ENCODE data around the gene PKNOX2.

- TF ChIP-seq POLR2A (IDR thresholded peaks at IDR 0.05; ENCODE audit: low read length) = no peak
- no peak for TF ChIP-seq GATA1 (IDR thresholded peaks at IDR 0.05; ENCODE audit: low read depth, low read length)
These were observed 1.0 kb upstream of the PKNOX2 start for GRCh38 chr11:125163431-125164063.
